Cortex of kidney (tissue), 1 donor: ENCODE measurements around the gene MYO9A.

Experiments
- DNase-seq: peaks from one replicate; lab custom pipeline; 2025; lab: John Stamatoyannopoulos, UW

The MYO9A gene

DNA sequence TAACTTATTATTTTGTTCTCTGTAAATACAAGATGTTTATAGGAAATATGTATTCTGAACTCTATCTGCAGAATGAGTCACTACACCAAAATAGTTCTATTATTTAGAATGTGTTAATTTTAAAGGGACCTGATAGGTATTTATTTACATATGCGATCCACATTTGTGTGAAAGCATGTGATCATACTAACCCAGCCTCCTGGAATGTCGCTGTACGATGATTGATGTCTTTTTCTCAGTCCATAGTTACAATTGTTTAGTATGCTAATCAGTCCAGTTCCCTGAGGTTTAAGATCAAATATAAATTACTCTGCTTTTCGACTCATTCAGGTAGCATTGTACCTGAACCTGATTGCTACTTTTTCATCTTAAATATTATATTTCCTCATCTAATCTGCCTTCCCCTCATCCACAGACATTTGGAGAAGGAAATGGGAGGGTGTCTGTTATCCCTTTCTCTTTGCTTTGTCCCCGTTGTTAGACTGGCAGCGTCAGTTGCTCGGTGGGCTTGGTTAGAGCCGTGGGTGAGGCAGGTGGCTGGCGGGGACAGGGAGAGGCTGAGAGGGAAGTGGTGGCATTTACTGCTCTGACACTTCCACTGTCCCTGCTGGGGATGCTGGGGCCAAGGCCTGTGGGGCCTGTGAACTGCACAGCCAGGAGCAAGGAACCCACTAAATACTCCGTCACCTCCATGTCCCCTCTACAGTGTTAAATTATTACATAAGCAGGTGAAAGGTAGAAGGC, 335.4 kb downstream of the MYO9A start:
- DNase-seq: no peak

DNA sequence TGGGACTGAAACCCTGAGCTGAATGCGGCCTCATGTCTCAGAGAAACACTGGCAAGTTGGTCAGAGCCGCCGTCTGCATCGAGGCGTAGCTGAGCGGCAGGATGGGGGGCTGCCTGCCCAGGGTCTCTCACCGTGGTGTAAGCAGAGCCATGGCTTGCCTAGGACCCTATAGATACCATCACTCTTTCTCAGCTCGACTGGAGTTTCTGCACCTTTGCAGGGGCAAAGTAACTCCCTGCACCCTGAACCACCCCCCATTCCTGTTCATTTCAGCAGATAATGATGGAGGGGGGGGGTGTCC, 336.0 kb downstream of the MYO9A start:
- DNase-seq: no peak

GRCh38 chr15:71781179-71781964, 336.6 kb downstream of the MYO9A start:
- DNase-seq: no peak

DNA sequence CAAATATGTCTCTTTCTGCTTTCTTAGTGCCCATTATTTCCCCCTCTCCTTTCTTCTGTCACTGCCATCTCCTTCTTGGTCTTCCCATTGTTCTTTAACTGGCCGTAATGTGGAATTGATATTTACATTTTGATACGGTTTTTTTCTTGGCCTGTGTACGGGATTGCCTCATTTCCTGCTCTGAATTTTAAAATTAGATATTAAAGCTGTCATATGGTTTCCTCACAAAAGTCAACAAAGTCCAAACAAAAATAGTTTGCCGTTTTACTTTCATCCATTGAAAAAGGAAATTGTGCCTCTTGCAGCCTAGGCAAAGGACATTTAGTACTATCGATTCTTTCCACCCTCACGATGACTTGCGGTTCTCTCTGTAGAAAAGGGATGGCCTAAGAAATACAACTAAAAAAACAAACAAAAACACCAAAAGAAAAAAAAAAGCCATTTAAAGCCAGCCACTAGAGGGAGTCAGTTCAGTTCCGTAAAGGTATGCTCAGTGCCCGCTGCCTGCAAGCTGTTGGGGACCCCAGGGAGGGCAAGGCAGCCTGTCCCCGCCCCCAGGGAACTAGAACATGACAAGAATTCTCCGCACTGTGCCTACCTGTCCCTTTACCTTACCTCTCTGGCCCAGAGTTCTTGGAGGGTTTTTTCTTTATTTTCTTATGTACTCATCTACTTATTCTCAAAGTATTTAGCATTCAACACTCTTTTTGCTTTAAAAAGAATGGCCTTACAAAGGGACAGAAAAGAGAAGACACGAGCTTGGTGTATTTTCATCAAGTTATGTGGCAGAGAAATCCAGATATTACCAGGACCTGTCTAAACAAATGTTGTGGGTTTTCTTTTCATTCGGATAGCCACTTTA, 337.6 kb downstream of the MYO9A start:
- DNase-seq: no peak

DNA sequence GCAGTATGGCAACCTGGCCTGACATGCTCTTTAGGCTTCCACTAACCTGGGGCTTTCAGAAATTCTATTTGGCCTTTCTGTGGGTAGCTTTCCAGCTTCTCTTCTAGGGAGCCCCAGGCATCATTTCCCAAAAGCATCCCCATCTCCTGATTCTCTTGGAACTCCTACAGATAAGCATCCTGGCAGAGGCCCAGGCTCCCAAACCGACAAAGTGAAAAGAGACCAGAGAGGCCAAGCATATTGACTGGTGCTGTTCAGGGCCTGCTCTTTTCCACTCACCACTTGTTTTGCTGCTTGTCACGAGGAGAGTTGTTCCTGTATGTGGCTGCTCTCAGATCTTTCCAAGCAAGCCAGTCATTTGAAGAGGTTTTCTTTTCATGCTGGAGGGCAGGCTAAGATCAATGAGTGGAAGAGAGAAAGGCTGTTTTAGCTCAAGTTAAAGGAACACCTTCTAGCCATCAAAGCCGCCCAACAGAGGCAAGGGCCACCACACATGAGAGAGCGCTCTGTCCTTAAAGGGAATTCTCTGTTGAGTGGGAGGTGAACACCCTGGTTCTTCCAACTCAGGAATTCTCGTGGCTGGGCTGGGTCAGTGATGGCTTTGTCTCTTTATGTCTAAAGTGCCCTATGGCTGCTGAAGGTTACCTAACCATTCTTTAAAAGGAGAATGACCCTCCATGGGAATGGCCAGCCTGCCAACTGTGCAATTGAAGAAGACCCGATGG, 338.7 kb downstream of the MYO9A start:
- no peak for DNase-seq

GRCh38 chr15:71777216-71777943, 340.6 kb downstream of the MYO9A start:
- no peak for DNase-seq

DNA sequence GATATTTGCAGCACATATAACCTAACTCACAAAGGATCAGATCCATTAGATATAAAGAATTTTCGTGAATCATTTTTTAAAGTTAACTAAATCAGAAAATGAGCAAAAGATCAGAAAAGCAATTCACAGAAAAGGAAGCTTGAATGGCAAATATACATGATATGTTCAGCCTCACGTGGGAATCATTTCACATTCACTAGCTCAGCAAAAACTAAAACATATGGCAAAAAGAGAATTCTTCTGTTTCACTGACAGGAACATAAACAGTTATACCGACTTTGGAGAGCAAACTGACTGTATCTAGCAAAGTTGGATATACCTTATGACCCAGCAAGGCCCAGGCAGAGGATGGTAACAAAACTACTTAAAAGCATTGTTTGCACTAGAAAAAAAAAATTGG, 341.6 kb downstream of the MYO9A start:
- DNase-seq: no peak

- no peak for DNase-seq
Measured at GRCh38 chr15:71775856-71776255, 342.1 kb downstream of the MYO9A start.

DNA sequence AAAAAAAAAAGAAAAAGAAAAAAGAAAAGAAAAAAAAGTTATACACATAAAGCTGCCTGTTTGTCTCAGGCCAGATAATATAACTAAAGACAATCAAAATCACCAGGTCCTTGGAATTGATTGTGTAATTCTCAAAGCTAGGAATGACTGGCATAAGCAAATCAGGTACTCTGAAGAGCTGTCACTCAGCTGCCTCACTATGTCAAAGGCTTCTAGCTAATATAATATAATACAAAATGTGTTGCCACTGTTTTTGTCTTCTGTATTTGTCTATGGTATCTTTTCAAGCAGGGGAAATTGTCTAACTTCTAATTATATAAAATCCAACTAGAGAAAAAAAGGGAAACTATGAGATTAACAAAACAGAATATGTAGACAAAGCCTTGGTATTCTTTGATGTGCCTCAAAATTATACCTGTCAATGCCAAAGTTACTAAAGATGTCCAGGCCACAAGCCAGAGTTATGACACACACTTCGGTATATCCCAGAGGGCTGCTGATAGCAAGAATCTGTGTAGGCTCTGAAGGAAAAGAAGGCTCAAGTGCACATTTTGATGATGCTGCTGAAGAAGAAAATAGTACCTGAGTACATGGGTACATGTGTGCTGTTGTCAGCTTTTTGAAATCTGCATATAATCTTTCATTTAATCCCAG, 344.6 kb downstream of the MYO9A start:
- DNase-seq: no peak
